GM13977 (cell line): ENCODE measurements around the gene ZDHHC14.
A peak's percentile ranks its signal among the peaks of the same experiment; 100 is the strongest.

Source experiments
- DNase-seq: peaks from one replicate; pipeline ENCODE4 v3.0.0; 2012; ENCODE audit warnings: low spot score
- in situ Hi-C: fragments of 300-500 bp; cut with MboI; formaldehyde crosslinking; loops from one replicate; pipeline ENCODE4 v1.12.0; 2022; ENCODE audit warnings: low sequenced_read_pairs, low pct_unique_long_range_greater_than_20kb, mixed read lengths, inconsistent platforms; ENCODE audit not compliant: unreplicated experiment
- TF ChIP-seq, protein P1 (sequence below): IDR thresholded peaks from 2 replicates; pipeline ENCODE4 v1.5.1; 2012; ENCODE audit warnings: mild to moderate bottlenecking, control low read depth; ENCODE audit not compliant: insufficient read depth; ENCODE audit errors: extremely low read depth, missing control alignments

The ZDHHC14 gene

GRCh38 chr6:157562997-157563396, 182.0 kb downstream of the ZDHHC14 start:
- TF ChIP-seq, protein P1, sequence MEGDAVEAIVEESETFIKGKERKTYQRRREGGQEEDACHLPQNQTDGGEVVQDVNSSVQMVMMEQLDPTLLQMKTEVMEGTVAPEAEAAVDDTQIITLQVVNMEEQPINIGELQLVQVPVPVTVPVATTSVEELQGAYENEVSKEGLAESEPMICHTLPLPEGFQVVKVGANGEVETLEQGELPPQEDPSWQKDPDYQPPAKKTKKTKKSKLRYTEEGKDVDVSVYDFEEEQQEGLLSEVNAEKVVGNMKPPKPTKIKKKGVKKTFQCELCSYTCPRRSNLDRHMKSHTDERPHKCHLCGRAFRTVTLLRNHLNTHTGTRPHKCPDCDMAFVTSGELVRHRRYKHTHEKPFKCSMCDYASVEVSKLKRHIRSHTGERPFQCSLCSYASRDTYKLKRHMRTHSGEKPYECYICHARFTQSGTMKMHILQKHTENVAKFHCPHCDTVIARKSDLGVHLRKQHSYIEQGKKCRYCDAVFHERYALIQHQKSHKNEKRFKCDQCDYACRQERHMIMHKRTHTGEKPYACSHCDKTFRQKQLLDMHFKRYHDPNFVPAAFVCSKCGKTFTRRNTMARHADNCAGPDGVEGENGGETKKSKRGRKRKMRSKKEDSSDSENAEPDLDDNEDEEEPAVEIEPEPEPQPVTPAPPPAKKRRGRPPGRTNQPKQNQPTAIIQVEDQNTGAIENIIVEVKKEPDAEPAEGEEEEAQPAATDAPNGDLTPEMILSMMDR, result no peak
- no peak for DNase-seq
- in situ Hi-C loops, result no loop called here

DNA sequence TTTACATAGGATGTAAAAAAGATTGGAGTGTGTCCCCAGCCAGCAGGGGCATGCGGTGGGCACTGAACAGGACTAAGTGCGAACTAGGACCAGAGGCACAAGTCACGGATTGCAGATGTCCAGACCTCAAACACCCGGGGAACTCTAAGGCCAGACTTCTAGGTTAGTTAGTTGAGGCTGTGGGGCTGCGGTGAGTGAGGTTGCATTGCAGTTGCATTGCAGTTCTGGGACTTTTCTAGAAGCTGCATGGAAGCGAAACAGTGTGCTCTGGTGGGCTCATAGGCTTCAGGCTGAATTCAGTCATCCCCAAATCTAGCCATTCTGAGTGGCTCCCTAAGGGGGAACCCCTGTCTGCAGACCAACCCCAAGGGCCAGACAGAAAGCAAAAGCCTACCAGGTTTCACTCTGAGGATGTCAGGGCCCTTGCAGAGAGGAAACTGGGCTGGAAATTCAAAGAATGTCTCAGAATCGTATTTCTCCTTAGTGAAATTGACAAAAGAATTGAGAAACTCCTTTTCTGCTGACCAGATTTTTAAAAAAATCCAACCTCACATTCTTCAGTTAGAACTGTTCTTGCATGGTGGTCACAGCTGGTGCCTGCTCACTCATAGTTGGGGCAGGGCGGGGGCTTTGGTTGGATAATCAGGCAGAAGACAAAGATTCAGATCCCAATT, 182.8 kb downstream of the ZDHHC14 start:
- in situ Hi-C loops, result no loop called here
- peak; percentile 80 for DNase-seq
- TF ChIP-seq, protein P1, result peak; percentile 7

GRCh38 chr6:157568702-157569101, 187.7 kb downstream of the ZDHHC14 start:
- DNase-seq, result no peak
- TF ChIP-seq, protein P1, result no peak
- in situ Hi-C loops, result no loop called here

- in situ Hi-C loops, result no loop called here
- no peak for DNase-seq
- TF ChIP-seq, protein P1, result no peak
Observed at GRCh38 chr6:157569543-157569942, 188.6 kb downstream of the ZDHHC14 start.

GRCh38 chr6:157570104-157570503, 189.1 kb downstream of the ZDHHC14 start:
- in situ Hi-C loops, result no loop called here
- no peak for DNase-seq
- TF ChIP-seq, protein P1, result no peak

- DNase-seq, result no peak
Observed at GRCh38 chr6:157570752-157571151, 189.8 kb downstream of the ZDHHC14 start.

More at GRCh38 chr6:157570752-157571151, 189.8 kb downstream of the ZDHHC14 start:
- in situ Hi-C loops, result no loop called here
- TF ChIP-seq, protein P1, result no peak
